ENCODE measurements around the gene TOPAZ1. TPM values are rescaled to one million over a fixed set of nuclear protein-coding genes. Genes with fewer than 3 reads are reported as not detected.

The TOPAZ1 gene
- total RNA-seq, 1 experiment from 2014 or later: not detected

GRCh38 chr3:44301746-44302145 is 60.1 kb downstream of the TOPAZ1 start:
- ChIA-PET POLR2A (no interaction called here), CTCF (no interaction called here)
- TF ChIP-seq TCF7L2 (IDR thresholded peaks at IDR 0.05; ENCODE audit: low read depth, low read length) (no peak), CTCF (IDR thresholded peaks at IDR 0.05) (no peak), POLR2AphosphoS5 (IDR thresholded peaks at IDR 0.05; ENCODE audit: low read depth, low read length) (no peak), SIN3A (IDR thresholded peaks at IDR 0.05; ENCODE audit: borderline replicate concordance, insufficient read depth, low read depth, low read length) (no peak), REST (IDR thresholded peaks at IDR 0.05; ENCODE audit: insufficient read depth in 1 of 2, low read depth in 2 of 2, low read length in 1 of 2) (no peak)
- H3K4me3 ChIP-seq (ENCODE audit: low read depth in 2 of 2, low read length in 2 of 2): no peak overlapping the region
- H3K27me3 ChIP-seq (ENCODE audit: control insufficient read depth, insufficient read depth, low read length): no peaks in the 10 kb centered on the region; the same call in none of the 2 replicates
- intact Hi-C loops (cut with micrococcal nuclease; ENCODE audit: unreplicated experiment): no loop called here
- ATAC-seq: no peak
- no peak overlapping the region for H3K27ac ChIP-seq (ENCODE audit: low read length)
- no peak for DNase-seq (ENCODE audit: low read depth, low spot score)
- H3K36me3 ChIP-seq (ENCODE audit: control insufficient read depth, insufficient read depth, low read length): no peaks in the 10 kb centered on the region
- BruUV-seq (replicated peaks): no TSS peak
- no peaks in the 10 kb centered on the region for H3K9me3 ChIP-seq (ENCODE audit: control insufficient read depth, insufficient read depth, low read depth, low read length)
- H3K4me1 ChIP-seq (ENCODE audit: control insufficient read depth, insufficient read depth, low read length): no peaks in the 10 kb centered on the region
- in situ Hi-C loops (cut with HindIII; ENCODE audit: low pct_unique_long_range_greater_than_20kb, low sequenced_read_pairs): no loop called here

GRCh38 chr3:44309500-44309899 is 67.8 kb downstream of the TOPAZ1 start:
- no TSS peak for BruUV-seq (replicated peaks)
- intact Hi-C loops (cut with micrococcal nuclease; ENCODE audit: unreplicated experiment) (no loop called here), in situ Hi-C loops (cut with HindIII; ENCODE audit: low pct_unique_long_range_greater_than_20kb, low sequenced_read_pairs) (no loop called here)
- H3K36me3 ChIP-seq (ENCODE audit: control insufficient read depth, insufficient read depth, low read length): no peaks in the 10 kb centered on the region
- H3K4me1 ChIP-seq (ENCODE audit: control insufficient read depth, insufficient read depth, low read length): no peaks in the 10 kb centered on the region
- TF ChIP-seq REST (IDR thresholded peaks at IDR 0.05; ENCODE audit: insufficient read depth in 1 of 2, low read depth in 2 of 2, low read length in 1 of 2): no peak
- TF ChIP-seq CTCF (IDR thresholded peaks at IDR 0.05): no peak
- no peak for TF ChIP-seq SIN3A (IDR thresholded peaks at IDR 0.05; ENCODE audit: borderline replicate concordance, insufficient read depth, low read depth, low read length)
- no peak for TF ChIP-seq POLR2AphosphoS5 (IDR thresholded peaks at IDR 0.05; ENCODE audit: low read depth, low read length)
- TF ChIP-seq TCF7L2 (IDR thresholded peaks at IDR 0.05; ENCODE audit: low read depth, low read length): no peak
- no peaks in the 10 kb centered on the region; the same call in 1 of the 2 replicates for H3K27me3 ChIP-seq (ENCODE audit: control insufficient read depth, insufficient read depth, low read length)
- CTCF ChIA-PET: no interaction called here
- H3K27ac ChIP-seq (ENCODE audit: low read length): no peak overlapping the region
- no peak for ATAC-seq
- no peak for DNase-seq (ENCODE audit: low read depth, low spot score)
- H3K4me3 ChIP-seq (ENCODE audit: low read depth in 2 of 2, low read length in 2 of 2): no peak overlapping the region
- POLR2A ChIA-PET: no interaction called here
- no peaks in the 10 kb centered on the region for H3K9me3 ChIP-seq (ENCODE audit: control insufficient read depth, insufficient read depth, low read depth, low read length)
